Measurements from ENCODE around the gene ELP1. TPM values are rescaled to one million over a fixed set of nuclear protein-coding genes. Genes with fewer than 3 reads are reported as not detected.

Gene ELP1
- total and polyA plus RNA-seq, 3 donors from 2014 or later = 20.8 to 36.6 (median 32.7) TPM

- no peak for DNase-seq
- Histone ChIP-seq H3K4me3 (no peak overlapping the region), H3K27me3 (no peaks in the 10 kb centered on the region), H3K9me3 (no peaks in the 10 kb centered on the region), H3K4me1 (no peaks in the 10 kb centered on the region), H3K36me3 (ENCODE audit: low read depth, missing control alignments) (no peaks in the 10 kb centered on the region), H3K27ac (no peak overlapping the region)
- WGBS, 2 donors = 79 to 81% methylated on average over 7 of the region's 7 CpGs
- TF ChIP-seq POLR2A (IDR thresholded peaks at IDR 0.05) = no peak
- no peak for TF ChIP-seq CTCF (IDR thresholded peaks at IDR 0.05)
- intact Hi-C loops (cut with DNase I; ENCODE audit: low total_unique reads) = no loop called here
Measured at GRCh38 chr9:108861464-108861863, 72.5 kb downstream of the ELP1 start.

- Histone ChIP-seq H3K4me1 (no peaks in the 10 kb centered on the region), H3K27ac (no peak overlapping the region), H3K9me3 (no peaks in the 10 kb centered on the region), H3K27me3 (no peaks in the 10 kb centered on the region), H3K4me3 (no peak overlapping the region), H3K36me3 (ENCODE audit: low read depth, missing control alignments) (no peaks in the 10 kb centered on the region)
- TF ChIP-seq POLR2A (IDR thresholded peaks at IDR 0.05) (no peak), CTCF (IDR thresholded peaks at IDR 0.05) (no peak)
- intact Hi-C loops (cut with DNase I; ENCODE audit: low total_unique reads) = no loop called here
- 93 to 98% methylated on average over 2 of the region's 2 CpGs for WGBS, 2 donors
- no peak for DNase-seq
Measured at GRCh38 chr9:108860764-108861163, 73.2 kb downstream of the ELP1 start.

- no peak overlapping the region for H3K4me3 ChIP-seq
- H3K27me3 ChIP-seq = no peaks in the 10 kb centered on the region
- H3K27ac ChIP-seq = no peak overlapping the region
- 91 to 94% methylated on average over 4 of the region's 4 CpGs for WGBS, 2 donors
- intact Hi-C loops (cut with DNase I; ENCODE audit: low total_unique reads) = no loop called here
- TF ChIP-seq POLR2A (IDR thresholded peaks at IDR 0.05) = no peak
- H3K36me3 ChIP-seq (ENCODE audit: low read depth, missing control alignments) = no peaks in the 10 kb centered on the region
- H3K4me1 ChIP-seq = no peaks in the 10 kb centered on the region
- DNase-seq = no peak
- H3K9me3 ChIP-seq = no peaks in the 10 kb centered on the region
Measured at GRCh38 chr9:108860354-108860753, 73.6 kb downstream of the ELP1 start.

- Histone ChIP-seq H3K27ac (no peak overlapping the region), H3K4me3 (no peak overlapping the region)
Measured at GRCh38 chr9:108859459-108860114, 74.3 kb downstream of the ELP1 start.

GRCh38 chr9:108857572-108857971 is 76.4 kb downstream of the ELP1 start:
- Histone ChIP-seq H3K4me1 (no peaks in the 10 kb centered on the region), H3K9me3 (no peaks in the 10 kb centered on the region), H3K36me3 (ENCODE audit: low read depth, missing control alignments) (no peaks in the 10 kb centered on the region), H3K27ac (no peak overlapping the region), H3K4me3 (no peak overlapping the region), H3K27me3 (no peaks in the 10 kb centered on the region)
- intact Hi-C loops (cut with DNase I; ENCODE audit: low total_unique reads) = no loop called here
- TF ChIP-seq POLR2A (IDR thresholded peaks at IDR 0.05) (no peak), CTCF (IDR thresholded peaks at IDR 0.05) (no peak)
- DNase-seq = no peak
- WGBS, 2 donors = 89 to 91% methylated on average over 6 of the region's 6 CpGs

More at GRCh38 chr9:108859459-108860114, 74.3 kb downstream of the ELP1 start:
- H3K9me3 ChIP-seq = no peaks in the 10 kb centered on the region
- TF ChIP-seq POLR2A (IDR thresholded peaks at IDR 0.05) (no peak), CTCF (IDR thresholded peaks at IDR 0.05) (no peak)
- intact Hi-C loops (cut with DNase I; ENCODE audit: low total_unique reads) = no loop called here
- no peaks in the 10 kb centered on the region for H3K36me3 ChIP-seq (ENCODE audit: low read depth, missing control alignments)
- no peak for DNase-seq
- no peaks in the 10 kb centered on the region for H3K4me1 ChIP-seq
- H3K27me3 ChIP-seq = no peaks in the 10 kb centered on the region
- WGBS, 2 donors = 87 to 93% methylated on average over 3 of the region's 3 CpGs

All from testis (tissue), 3 donors.